Body of pancreas (tissue), 4 donors: ENCODE data around the gene MYRIP. TPM values are rescaled to one million over a fixed set of nuclear protein-coding genes. Genes with fewer than 3 reads are reported as not detected.

Source experiments
- ATAC-seq: fragments of 150-250 bp; one replicate; pipeline ENCODE4 v1.9.1; 2016
- DNase-seq, 4 donors: peaks; one replicate each; pipeline ENCODE4 v3.0.0-alpha.2; 2019
- H3K27ac ChIP-seq, 4 donors: fragments of 200-600 bp; sonication (generic); 1 replicate in 3 of 4; 2 replicates in 1 of 4; pipeline versions ENCODE4 v1.5.1 to v1.6.1; 2016 to 2019; ENCODE audit warnings: mild to moderate bottlenecking in 1 of 4, mixed read lengths in 1 of 4, moderate library complexity in 1 of 4
- H3K27me3 ChIP-seq, 2 donors: fragments of 200-600 bp; sonication (generic); one replicate each; pipeline ENCODE4 v1.6.0; 2016; ENCODE audit warnings: mild to moderate bottlenecking in 1 of 2
- H3K36me3 ChIP-seq, 2 donors: fragments of 200-600 bp; sonication (generic); replicated peaks in 1 of 2; 2 replicates each; pipeline ENCODE4 v1.5.1; 2016; ENCODE audit warnings: low read depth in 2 of 2; ENCODE audit not compliant: insufficient read depth in 1 of 2
- H3K4me1 ChIP-seq: fragments of 200-600 bp; sonication (generic); one replicate; pipeline ENCODE4 v1.6.0; 2016
- H3K4me3 ChIP-seq, 2 donors: fragments of 200-600 bp; sonication (generic); 1 replicate in 1 of 2; 2 replicates in 1 of 2; pipeline ENCODE4 v1.5.1; 2016 to 2019
- H3K9me3 ChIP-seq, 3 donors: fragments of 200-600 bp; sonication (generic); 1 replicate in 2 of 3; 2 replicates in 1 of 3; pipeline ENCODE4 v1.5.1; 2016
- CTCF ChIP-seq, 7 experiments: fragments of 450-650 bp in 4 of 7; fragments of 200-600 bp in 3 of 7; sonication (generic) in 3 of 7; IDR thresholded peaks; one replicate each; pipeline ENCODE4 v1.5.1; 2016 to 2019; ENCODE audit warnings: antibody characterized with exemption in 7 of 7
- POLR2A ChIP-seq, 3 donors: fragments of 450-650 bp; IDR thresholded peaks; one replicate each; pipeline ENCODE4 v1.6.1; 2016; ENCODE audit warnings: antibody characterized with exemption in 3 of 3, mild to moderate bottlenecking in 2 of 3
- WGBS, 2 donors: methylation state at CpG; one replicate each; pipeline ENCODE4 v1.1.5; 2017; 5-methylcytosine and 5-hydroxymethylcytosine counted together
- intact Hi-C: fragments of 100-400 bp; cut with DNase I; formaldehyde crosslinking; loops from one replicate; pipeline ENCODE4 v1.15.1; 2023
- total RNA-seq, 2 donors: library from RNA; depleted of rRNA; stranded (reverse); fragments of >200 nt; gene quantifications; one replicate each; pipeline ENCODE4 v1.1.0, GENCODE V29; 2016

The MYRIP gene
- total RNA-seq, 2 donors from 2014 or later, result 5.2 to 12.5 TPM

DNA sequence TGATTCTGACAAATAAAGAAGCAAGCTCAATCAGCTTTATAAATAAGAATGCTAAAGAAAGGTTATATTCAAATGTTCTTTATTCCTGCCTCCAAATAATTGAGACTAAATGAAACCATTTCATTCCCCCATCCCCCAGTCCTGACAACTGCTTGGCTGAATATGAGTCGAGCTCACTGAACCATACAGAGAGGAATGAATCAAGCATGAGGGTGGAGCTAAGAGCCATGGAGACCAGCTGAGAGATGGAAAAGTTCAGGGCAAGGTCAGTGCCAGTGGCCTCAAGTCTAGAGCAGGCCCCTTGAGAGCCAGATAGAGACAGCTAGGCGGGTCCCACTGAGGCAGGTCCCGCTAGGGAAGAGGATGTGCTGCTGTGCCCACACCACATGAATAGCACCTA, 311.4 kb downstream of the MYRIP start:
- no peak for TF ChIP-seq POLR2A (IDR thresholded peaks at IDR 0.05)
- no peak for TF ChIP-seq CTCF (IDR thresholded peaks at IDR 0.05)
- intact Hi-C loops, result no loop called here
- no peaks in the 10 kb centered on the region for H3K9me3 ChIP-seq
- 84 to 92% methylated on average over 3 of the region's 3 CpGs for WGBS, 2 donors
- H3K27ac ChIP-seq, result no peak overlapping the region
- no peak for ATAC-seq
- no peak for DNase-seq
- H3K4me3 ChIP-seq, result no peak overlapping the region
- H3K4me1 ChIP-seq, result peaks cover 1% of the 10 kb centered on the region
- no peaks in the 10 kb centered on the region for H3K27me3 ChIP-seq
- no peaks in the 10 kb centered on the region for H3K36me3 ChIP-seq

- ATAC-seq, result no peak
- H3K4me1 ChIP-seq, result no peaks in the 10 kb centered on the region
- no peak overlapping the region for H3K4me3 ChIP-seq
- H3K27me3 ChIP-seq, result no peaks in the 10 kb centered on the region
- DNase-seq, result no peak
- intact Hi-C loops, result no loop called here
- H3K36me3 ChIP-seq, result no peaks in the 10 kb centered on the region
- no peak for TF ChIP-seq CTCF (IDR thresholded peaks at IDR 0.05)
- H3K9me3 ChIP-seq, result no peaks in the 10 kb centered on the region
- no peak overlapping the region for H3K27ac ChIP-seq
Measured at GRCh38 chr3:40124918-40125317, 315.5 kb downstream of the MYRIP start.

- intact Hi-C loops, result no loop called here
- no peak for ATAC-seq
- Histone ChIP-seq H3K4me3 (no peak overlapping the region), H3K4me1 (no peaks in the 10 kb centered on the region), H3K9me3 (no peaks in the 10 kb centered on the region), H3K27ac (no peak overlapping the region), H3K27me3 (no peaks in the 10 kb centered on the region), H3K36me3 (no peaks in the 10 kb centered on the region)
- TF ChIP-seq CTCF (IDR thresholded peaks at IDR 0.05) (no peak), POLR2A (IDR thresholded peaks at IDR 0.05) (no peak)
- no peak for DNase-seq
- 81 to 90% methylated on average over 2 of the region's 2 CpGs for WGBS, 2 donors
Measured at GRCh38 chr3:40128166-40128565, 318.8 kb downstream of the MYRIP start.

DNA sequence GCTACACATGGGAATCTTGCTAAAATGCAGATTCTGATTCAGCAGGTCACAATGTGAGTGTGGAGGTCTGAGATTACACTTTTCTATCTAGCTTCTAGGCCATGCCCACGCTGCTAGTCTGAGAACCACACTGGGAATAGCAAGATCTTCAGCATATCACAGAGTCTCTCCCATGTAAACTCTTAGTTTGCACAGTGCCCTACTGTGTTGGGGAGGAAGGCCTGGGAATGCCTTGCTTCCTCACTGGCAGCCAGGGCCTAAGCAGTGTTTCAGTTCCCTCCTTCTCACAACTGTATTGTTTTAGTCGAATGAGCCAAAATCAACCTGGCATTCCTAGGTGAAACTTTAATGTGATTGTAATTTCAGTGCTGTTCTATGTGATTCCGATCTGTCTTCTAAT, 320.1 kb downstream of the MYRIP start:
- Histone ChIP-seq H3K4me1 (no peaks in the 10 kb centered on the region), H3K9me3 (no peaks in the 10 kb centered on the region), H3K4me3 (no peak overlapping the region), H3K36me3 (no peaks in the 10 kb centered on the region), H3K27me3 (no peaks in the 10 kb centered on the region), H3K27ac (no peak overlapping the region)
- TF ChIP-seq CTCF (IDR thresholded peaks at IDR 0.05), result no peak
- TF ChIP-seq POLR2A (IDR thresholded peaks at IDR 0.05), result no peak
- intact Hi-C loops, result no loop called here
- WGBS, 2 donors, result 91 to 93% methylated on average over 3 of the region's 3 CpGs
- DNase-seq (no peak), ATAC-seq (no peak)

GRCh38 chr3:40129981-40130380, 320.6 kb downstream of the MYRIP start:
- H3K4me3 ChIP-seq, result no peak overlapping the region
- H3K4me1 ChIP-seq, result no peaks in the 10 kb centered on the region
- no peak for ATAC-seq
- 93 to 95% methylated on average over 2 of the region's 2 CpGs for WGBS, 2 donors
- TF ChIP-seq POLR2A (IDR thresholded peaks at IDR 0.05), result no peak
- no peak for TF ChIP-seq CTCF (IDR thresholded peaks at IDR 0.05)
- DNase-seq, result no peak
- no peaks in the 10 kb centered on the region for H3K36me3 ChIP-seq
- H3K27me3 ChIP-seq, result no peaks in the 10 kb centered on the region
- intact Hi-C loops, result no loop called here
- no peak overlapping the region for H3K27ac ChIP-seq
- no peaks in the 10 kb centered on the region for H3K9me3 ChIP-seq
